Adipocyte (in vitro differentiated cells): ENCODE data around the gene MRGPRX3.
A peak's percentile ranks its signal among the peaks of the same experiment; 100 is the strongest.

Experiments
- DNase-seq: peaks from one replicate; pipeline ENCODE4 v3.0.0-alpha.2; 2015; ENCODE audit warnings: low read depth
- H3K27me3 ChIP-seq: replicated peaks from 2 replicates; pipeline ENCODE4 v1.7.0; 2013; ENCODE audit warnings: mild to moderate bottlenecking, low read length, moderate library complexity; ENCODE audit not compliant: control insufficient read depth, insufficient read depth
- H3K36me3 ChIP-seq: 2 replicates; pipeline ENCODE4 v1.7.0; 2013; ENCODE audit warnings: low read length, mild to moderate bottlenecking, moderate library complexity; ENCODE audit not compliant: control insufficient read depth, insufficient read depth, severe bottlenecking
- H3K4me1 ChIP-seq: 2 replicates; pipeline ENCODE4 v1.7.0; 2013; ENCODE audit warnings: mild to moderate bottlenecking, low read length, moderate library complexity; ENCODE audit not compliant: control insufficient read depth, insufficient read depth
- H3K4me3 ChIP-seq: 2 replicates; pipeline ENCODE4 v1.7.0; 2013; ENCODE audit warnings: mild to moderate bottlenecking, low read length, moderate library complexity
- H3K9ac ChIP-seq: 2 replicates; pipeline ENCODE4 v1.7.0; 2013; ENCODE audit warnings: mild to moderate bottlenecking, low read length, moderate library complexity
- H3K9me3 ChIP-seq: 2 replicates; pipeline ENCODE4 v1.7.0; 2013; ENCODE audit warnings: mild to moderate bottlenecking, low read length, moderate library complexity; ENCODE audit not compliant: control insufficient read depth

The MRGPRX3 gene

GRCh38 chr11:18171377-18172000 is 39.1 kb downstream of the MRGPRX3 start:
- DNase-seq: peak; percentile 62
- Histone ChIP-seq H3K9ac (no peak overlapping the region), H3K27me3 (peaks cover 46% of the 10 kb centered on the region), H3K36me3 (no peaks in the 10 kb centered on the region), H3K9me3 (peaks cover 3% of the 10 kb centered on the region), H3K4me3 (no peak overlapping the region), H3K4me1 (no peaks in the 10 kb centered on the region)

GRCh38 chr11:18172666-18173065 is 40.3 kb downstream of the MRGPRX3 start, which contains the start of gene MRGPRX4:
TSS of gene MRGPRX4 (plus strand) at chr11:18172837. CDS start at chr11:18173257, 420 bp downstream.
- no peaks in the 10 kb centered on the region for H3K9me3 ChIP-seq

GRCh38 chr11:18173225-18173866 is 41.0 kb downstream of the MRGPRX3 start:
- H3K4me1 ChIP-seq: no peaks in the 10 kb centered on the region
- H3K36me3 ChIP-seq: no peaks in the 10 kb centered on the region
- no peak overlapping the region for H3K4me3 ChIP-seq
- no peak for DNase-seq
- H3K9me3 ChIP-seq: no peaks in the 10 kb centered on the region
- no peak overlapping the region for H3K9ac ChIP-seq
- peaks cover 58% of the 10 kb centered on the region for H3K27me3 ChIP-seq

More at GRCh38 chr11:18172666-18173065, 40.3 kb downstream of the MRGPRX3 start, which contains the start of gene MRGPRX4:
- no peak within 1 kb of the TSS for H3K9ac ChIP-seq
- H3K4me1 ChIP-seq: no peaks in the 10 kb centered on the region
- no peaks in the 10 kb centered on the region for H3K36me3 ChIP-seq
- DNase-seq: no peak
- peaks cover 52% of the 10 kb centered on the region for H3K27me3 ChIP-seq
- H3K4me3 ChIP-seq: no peak within 1 kb of the TSS
